Measurements from ENCODE around the gene P2RX3. TPM values are rescaled to one million over a fixed set of nuclear protein-coding genes. Genes with fewer than 3 reads are reported as not detected.

P2RX3 gene
- total RNA-seq, 2 donors from 2014 or later = 0.40 TPM; not detected in 1

- H3K4me3 ChIP-seq = no peak overlapping the region
- H3K27ac ChIP-seq = no peak overlapping the region
- WGBS = 76% methylated on average over 10 of the region's 11 CpGs
- no peaks in the 10 kb centered on the region for H3K9me3 ChIP-seq
- no peak for DNase-seq (ENCODE audit: low spot score)
- H3K4me1 ChIP-seq (replicated peaks) = no peaks in the 10 kb centered on the region
- no peaks in the 10 kb centered on the region for H3K27me3 ChIP-seq (replicated peaks; ENCODE audit: insufficient read depth)
- no peaks in the 10 kb centered on the region for H3K36me3 ChIP-seq
- TF ChIP-seq POLR2AphosphoS5 (IDR thresholded peaks at IDR 0.05) (no peak), POLR2A (IDR thresholded peaks at IDR 0.05) (no peak), CTCF (IDR thresholded peaks at IDR 0.05) (no peak)
- intact Hi-C loops (cut with DNase I) = no loop called here
These were observed 57.9 kb downstream of the P2RX3 start for GRCh38 chr11:57395905-57396623.

GRCh38 chr11:57396744-57397143, 58.6 kb downstream of the P2RX3 start:
- WGBS = 80% methylated on average over 2 of the region's 2 CpGs
- no peaks in the 10 kb centered on the region for H3K27me3 ChIP-seq (replicated peaks; ENCODE audit: insufficient read depth)
- TF ChIP-seq POLR2AphosphoS5 (IDR thresholded peaks at IDR 0.05) (no peak), POLR2A (IDR thresholded peaks at IDR 0.05) (no peak), CTCF (IDR thresholded peaks at IDR 0.05) (no peak)
- no peaks in the 10 kb centered on the region for H3K36me3 ChIP-seq
- DNase-seq (ENCODE audit: low spot score) = no peak
- no peaks in the 10 kb centered on the region for H3K4me1 ChIP-seq (replicated peaks)
- no peaks in the 10 kb centered on the region for H3K9me3 ChIP-seq
- no peak overlapping the region for H3K27ac ChIP-seq
- intact Hi-C loops (cut with DNase I) = no loop called here
- H3K4me3 ChIP-seq = no peak overlapping the region

GRCh38 chr11:57397394-57397990, 59.3 kb downstream of the P2RX3 start:
- intact Hi-C loops (cut with DNase I) = no loop called here
- no peaks in the 10 kb centered on the region for H3K36me3 ChIP-seq
- 89% methylated on average over 4 of the region's 4 CpGs for WGBS
- H3K4me3 ChIP-seq = no peak overlapping the region
- H3K27ac ChIP-seq = no peak overlapping the region
- H3K27me3 ChIP-seq (replicated peaks; ENCODE audit: insufficient read depth) = no peaks in the 10 kb centered on the region
- DNase-seq (ENCODE audit: low spot score) = no peak
- no peaks in the 10 kb centered on the region for H3K4me1 ChIP-seq (replicated peaks)
- H3K9me3 ChIP-seq = no peaks in the 10 kb centered on the region
- TF ChIP-seq CTCF (IDR thresholded peaks at IDR 0.05) (no peak), POLR2AphosphoS5 (IDR thresholded peaks at IDR 0.05) (no peak), POLR2A (IDR thresholded peaks at IDR 0.05) (no peak)

GRCh38 chr11:57399221-57399620, 61.1 kb downstream of the P2RX3 start:
- DNase-seq (ENCODE audit: low spot score) = no peak
- Histone ChIP-seq H3K27ac (no peak overlapping the region), H3K27me3 (replicated peaks; ENCODE audit: insufficient read depth) (no peaks in the 10 kb centered on the region), H3K9me3 (no peaks in the 10 kb centered on the region), H3K36me3 (no peaks in the 10 kb centered on the region), H3K4me3 (no peak overlapping the region), H3K4me1 (replicated peaks) (no peaks in the 10 kb centered on the region)
- 71% methylated on average over 5 of the region's 5 CpGs for WGBS
- intact Hi-C loops (cut with DNase I) = no loop called here
- no peak for TF ChIP-seq POLR2AphosphoS5 (IDR thresholded peaks at IDR 0.05)
- no peak for TF ChIP-seq CTCF (IDR thresholded peaks at IDR 0.05)
- no peak for TF ChIP-seq POLR2A (IDR thresholded peaks at IDR 0.05)

Data from prostate gland (tissue), 2 donors.